ENCODE measurements around the gene AGAP1.

DNA sequence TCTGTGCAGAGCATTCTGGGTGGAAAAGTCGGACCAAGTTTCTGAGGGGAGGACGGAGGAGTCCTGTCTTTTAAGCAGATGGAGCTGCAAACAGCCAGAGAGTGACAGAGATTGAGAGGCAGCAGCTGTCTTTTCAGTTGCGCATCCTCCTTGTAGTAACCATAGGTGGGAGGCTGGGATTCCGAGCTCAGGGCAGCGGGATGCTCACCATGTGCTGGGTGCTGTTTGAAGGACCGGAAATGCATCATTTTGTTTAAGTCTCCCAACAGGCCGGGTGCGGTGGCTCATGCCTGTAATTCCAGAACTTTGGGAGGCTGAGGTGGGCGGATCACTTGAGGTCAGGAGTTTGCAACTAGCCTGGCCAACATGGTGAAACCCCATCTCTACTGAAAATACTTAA, 93.4 kb downstream of the AGAP1 start:
- TF ChIP-seq POLR2A (IDR thresholded peaks at IDR 0.05; ENCODE audit: low read depth, low read length) (no peak), TAF1 (IDR thresholded peaks at IDR 0.05; ENCODE audit: borderline replicate concordance, low read depth, low read length) (no peak), POLR2AphosphoS5 (IDR thresholded peaks at IDR 0.05; ENCODE audit: low read depth, low read length) (no peak)

Data from GM12892 (cell line).